ENCODE results near the gene PACS1.
"Not testable (repeated sequence)": the region's sequence is repeated elsewhere in the genome, so short reads cannot be mapped to it uniquely, and the experiment has no call there.

DNA sequence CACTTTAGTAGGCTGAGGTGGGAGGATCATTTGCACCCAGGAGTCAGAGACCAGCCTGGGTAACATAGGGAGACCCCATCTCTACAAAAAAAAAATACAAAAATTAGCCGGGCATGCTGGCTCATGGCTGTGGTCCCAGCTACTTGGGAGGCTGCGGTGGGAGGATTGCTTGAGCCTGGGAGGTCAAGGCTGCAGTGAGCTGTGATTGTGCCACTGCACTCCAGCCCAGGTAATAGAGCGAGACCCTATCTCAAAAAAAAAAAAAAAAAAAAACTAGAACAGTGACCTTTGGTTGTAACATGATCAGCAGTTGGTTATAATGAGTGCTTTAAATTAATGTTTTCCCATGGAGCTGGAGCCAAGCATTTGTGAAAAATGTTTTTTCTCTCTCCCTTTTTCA lies 44.9 kb downstream of the PACS1 start:
- TF ChIP-seq, protein P1, sequence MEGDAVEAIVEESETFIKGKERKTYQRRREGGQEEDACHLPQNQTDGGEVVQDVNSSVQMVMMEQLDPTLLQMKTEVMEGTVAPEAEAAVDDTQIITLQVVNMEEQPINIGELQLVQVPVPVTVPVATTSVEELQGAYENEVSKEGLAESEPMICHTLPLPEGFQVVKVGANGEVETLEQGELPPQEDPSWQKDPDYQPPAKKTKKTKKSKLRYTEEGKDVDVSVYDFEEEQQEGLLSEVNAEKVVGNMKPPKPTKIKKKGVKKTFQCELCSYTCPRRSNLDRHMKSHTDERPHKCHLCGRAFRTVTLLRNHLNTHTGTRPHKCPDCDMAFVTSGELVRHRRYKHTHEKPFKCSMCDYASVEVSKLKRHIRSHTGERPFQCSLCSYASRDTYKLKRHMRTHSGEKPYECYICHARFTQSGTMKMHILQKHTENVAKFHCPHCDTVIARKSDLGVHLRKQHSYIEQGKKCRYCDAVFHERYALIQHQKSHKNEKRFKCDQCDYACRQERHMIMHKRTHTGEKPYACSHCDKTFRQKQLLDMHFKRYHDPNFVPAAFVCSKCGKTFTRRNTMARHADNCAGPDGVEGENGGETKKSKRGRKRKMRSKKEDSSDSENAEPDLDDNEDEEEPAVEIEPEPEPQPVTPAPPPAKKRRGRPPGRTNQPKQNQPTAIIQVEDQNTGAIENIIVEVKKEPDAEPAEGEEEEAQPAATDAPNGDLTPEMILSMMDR (IDR thresholded peaks at IDR 0.05), result not testable (repeated sequence)
- not testable (repeated sequence) for TF ChIP-seq POLR2A, POLR2AphosphoS5, EP300 (IDR thresholded peaks at IDR 0.05)

Data from stomach (tissue), 4 donors.